Measurements from ENCODE around the gene ADGRB2. TPM values are rescaled to one million over a fixed set of nuclear protein-coding genes. Genes with fewer than 3 reads are reported as not detected.

The ADGRB2 gene
- total RNA-seq, 1 experiment from 2014 or later, result 12.3 TPM

- Histone ChIP-seq H3K27me3 (ENCODE audit: low read length) (no peaks in the 10 kb centered on the region), H4K20me1 (ENCODE audit: low read length) (no peaks in the 10 kb centered on the region), H3K9me2 (replicated peaks; ENCODE audit: low read length) (no peaks in the 10 kb centered on the region), H3F3A (ENCODE audit: low read length, unreplicated experiment) (peaks cover 4% of the 10 kb centered on the region), H3K27ac (ENCODE audit: low read length) (no peak overlapping the region), H3K79me2 (ENCODE audit: low read length) (no peaks in the 10 kb centered on the region), H2AFZ (ENCODE audit: low read length) (peak overlapping the region; percentile 37; the same call in 1 of the 2 replicates), H3K4me2 (ENCODE audit: low read length) (peak overlapping the region; percentile 47), H3K4me3 (ENCODE audit: low read length) (no peak overlapping the region), H3K9ac (ENCODE audit: low read length) (no peak overlapping the region), H3K9me3 (ENCODE audit: low read length) (no peaks in the 10 kb centered on the region), H3K4me1 (ENCODE audit: insufficient read depth, low read length) (peaks cover 48% of the 10 kb centered on the region), H3K36me3 (ENCODE audit: low read depth, low read length) (no peaks in the 10 kb centered on the region)
- DNase-seq (peak; percentile 37), ATAC-seq (no peak)
- BruUV-seq (replicated peaks), result no TSS peak
- ChIA-PET CTCF (interaction anchor here (1.0 to 1.5 kb wide), 3 partner anchors 35 to 85 kb away, joined by 5 to 12 read pairs (median 11); no protein-coding TSS in a partner anchor), POLR2A (ENCODE audit: unreplicated experiment) (interaction anchor here (0.8 kb wide), 1 partner anchor 8 kb away, joined by 4 read pairs; no protein-coding TSS in a partner anchor)
- TF ChIP-seq EZH2 (IDR thresholded peaks at IDR 0.05; ENCODE audit: low read length, unreplicated experiment) (no peak), CTCF (conservative IDR thresholded peaks at IDR 0.05; ENCODE audit: low read depth, low read length) (no peak), EZH2phosphoT487 (IDR thresholded peaks at IDR 0.05; ENCODE audit: borderline replicate concordance, low read length) (no peak)
- intact Hi-C loops (cut with micrococcal nuclease), result no loop called here
These were observed 59.7 kb downstream of the ADGRB2 start for GRCh38 chr1:31704271-31705079.

- H4K20me1 ChIP-seq (ENCODE audit: low read length), result no peaks in the 10 kb centered on the region
- no TSS peak for BruUV-seq (replicated peaks)
- peaks cover 51% of the 10 kb centered on the region for H3K4me1 ChIP-seq (ENCODE audit: insufficient read depth, low read length)
- no peak within 1 kb of the TSS for H3K27ac ChIP-seq (ENCODE audit: low read length)
- ATAC-seq (no peak), DNase-seq (no peak)
- peaks cover 4% of the 10 kb centered on the region for H3F3A ChIP-seq (ENCODE audit: low read length, unreplicated experiment)
- no peaks in the 10 kb centered on the region for H3K9me2 ChIP-seq (replicated peaks; ENCODE audit: low read length)
- ChIA-PET POLR2A (ENCODE audit: unreplicated experiment) (interaction anchor here (0.8 kb wide), 1 partner anchor 9 kb away, joined by 4 read pairs; no protein-coding TSS in a partner anchor), CTCF (no interaction called here)
- no peaks in the 10 kb centered on the region for H3K9me3 ChIP-seq (ENCODE audit: low read length)
- H3K4me3 ChIP-seq (ENCODE audit: low read length), result no peak within 1 kb of the TSS
- no peaks in the 10 kb centered on the region for H3K79me2 ChIP-seq (ENCODE audit: low read length)
- no peaks in the 10 kb centered on the region for H3K27me3 ChIP-seq (ENCODE audit: low read length)
- H3K36me3 ChIP-seq (ENCODE audit: low read depth, low read length), result no peaks in the 10 kb centered on the region
- H3K4me2 ChIP-seq (ENCODE audit: low read length), result peak within 1 kb of the TSS; percentile 47
- H3K9ac ChIP-seq (ENCODE audit: low read length), result no peak within 1 kb of the TSS
- peak within 1 kb of the TSS; percentile 37; the same call in 1 of the 2 replicates for H2AFZ ChIP-seq (ENCODE audit: low read length)
- no peak for TF ChIP-seq EZH2 (IDR thresholded peaks at IDR 0.05; ENCODE audit: low read length, unreplicated experiment)
- intact Hi-C loops (cut with micrococcal nuclease), result no loop called here
These were observed 60.5 kb downstream of the ADGRB2 start, which contains the start of gene COL16A1 for GRCh38 chr1:31703431-31704270. COL16A1 (minus strand) TSS chr1:31704017; CDS start chr1:31702193, 1,824 bp downstream.

- TF ChIP-seq EZH2 (IDR thresholded peaks at IDR 0.05; ENCODE audit: low read length, unreplicated experiment), result no peak
- TF ChIP-seq EZH2phosphoT487 (IDR thresholded peaks at IDR 0.05; ENCODE audit: borderline replicate concordance, low read length), result no peak
- no peak for TF ChIP-seq CTCF (conservative IDR thresholded peaks at IDR 0.05; ENCODE audit: low read depth, low read length)
- H3K4me2 ChIP-seq (ENCODE audit: low read length), result no peak overlapping the region
- no peak for ATAC-seq
- no peaks in the 10 kb centered on the region for H3K9me2 ChIP-seq (replicated peaks; ENCODE audit: low read length)
- H3K27me3 ChIP-seq (ENCODE audit: low read length), result no peaks in the 10 kb centered on the region
- H4K20me1 ChIP-seq (ENCODE audit: low read length), result no peaks in the 10 kb centered on the region
- H3K36me3 ChIP-seq (ENCODE audit: low read depth, low read length), result no peaks in the 10 kb centered on the region
- peaks cover 49% of the 10 kb centered on the region for H3K4me1 ChIP-seq (ENCODE audit: insufficient read depth, low read length)
- no TSS peak for BruUV-seq (replicated peaks)
- H2AFZ ChIP-seq (ENCODE audit: low read length), result no peak overlapping the region
- no peak overlapping the region for H3K9ac ChIP-seq (ENCODE audit: low read length)
- ChIA-PET POLR2A (ENCODE audit: unreplicated experiment) (no interaction called here), CTCF (no interaction called here)
- H3K79me2 ChIP-seq (ENCODE audit: low read length), result no peaks in the 10 kb centered on the region
- no peaks in the 10 kb centered on the region for H3K9me3 ChIP-seq (ENCODE audit: low read length)
- no peak for DNase-seq
- intact Hi-C loops (cut with micrococcal nuclease), result no loop called here
- H3K27ac ChIP-seq (ENCODE audit: low read length), result no peak overlapping the region
- peaks cover 4% of the 10 kb centered on the region for H3F3A ChIP-seq (ENCODE audit: low read length, unreplicated experiment)
- H3K4me3 ChIP-seq (ENCODE audit: low read length), result no peak overlapping the region
These were observed 61.2 kb downstream of the ADGRB2 start for GRCh38 chr1:31702836-31703404.
